Neuronal stem cell (in vitro differentiated cells): ENCODE data around the gene CSNK1D.

Experiments
- DNase-seq: peaks from one replicate; pipeline ENCODE4 v3.0.0-alpha.2; 2013; ENCODE audit warnings: low spot score
- H2AFZ ChIP-seq: one replicate; pipeline ENCODE4 v1.6.1; 2013; ENCODE audit warnings: mild to moderate bottlenecking, low read length, inconsistent platforms
- H2AK5ac ChIP-seq: 2 replicates; pipeline ENCODE4 v1.6.1; 2013; ENCODE audit warnings: low read depth, mild to moderate bottlenecking, inconsistent platforms, low read length, moderate library complexity, mixed read lengths
- H2BK120ac ChIP-seq: 2 replicates; pipeline ENCODE4 v1.6.1; 2013; ENCODE audit warnings: low read depth, mild to moderate bottlenecking, inconsistent platforms, low read length, moderate library complexity, mixed read lengths
- H2BK12ac ChIP-seq: one replicate; pipeline ENCODE4 v1.6.1; 2013; ENCODE audit warnings: low read length, inconsistent platforms
- H2BK15ac ChIP-seq: 2 replicates; pipeline ENCODE4 v1.6.1; 2013; ENCODE audit warnings: mild to moderate bottlenecking, low read length, inconsistent platforms, mixed read lengths
- H2BK5ac ChIP-seq: one replicate; pipeline ENCODE4 v1.6.1; 2013; ENCODE audit warnings: inconsistent platforms, mild to moderate bottlenecking, low read length, moderate library complexity
- H3K14ac ChIP-seq: one replicate; pipeline ENCODE4 v1.6.1; 2013; ENCODE audit warnings: low read length, inconsistent platforms
- H3K18ac ChIP-seq: 2 replicates; pipeline ENCODE4 v1.6.1; 2013; ENCODE audit warnings: low read length, inconsistent platforms
- H3K23ac ChIP-seq: 2 replicates; pipeline ENCODE4 v1.6.1; 2013; ENCODE audit warnings: low read depth, mild to moderate bottlenecking, mixed read lengths, low read length, inconsistent platforms; ENCODE audit not compliant: poor library complexity
- H3K27ac ChIP-seq: replicated peaks from 3 replicates; pipeline ENCODE4 v1.5.1; 2013; ENCODE audit warnings: low read length, inconsistent platforms
- H3K27me3 ChIP-seq, 3 experiments: 2 replicates each; pipeline ENCODE4 v1.6.1; 2013; ENCODE audit warnings: low read length in 3 of 3, mild to moderate bottlenecking in 2 of 3, inconsistent platforms in 1 of 3, low read depth in 1 of 3, mixed read lengths in 1 of 3, moderate library complexity in 1 of 3; ENCODE audit not compliant: control insufficient read depth in 3 of 3, insufficient read depth in 3 of 3
- H3K36me3 ChIP-seq, 2 donors: replicated peaks in 1 of 2; 2 replicates each; pipeline ENCODE4 v1.6.1; 2013; ENCODE audit warnings: low read length in 2 of 2; ENCODE audit not compliant: control insufficient read depth in 2 of 2, insufficient read depth in 2 of 2
- H3K4ac ChIP-seq: 2 replicates; pipeline ENCODE4 v1.6.1; 2013; ENCODE audit warnings: inconsistent platforms, mild to moderate bottlenecking, low read length, moderate library complexity
- H3K4me1 ChIP-seq, 2 donors: 1 replicate in 1 of 2; 2 replicates in 1 of 2; pipeline ENCODE4 v1.6.1; 2013; ENCODE audit warnings: low read length in 2 of 2, low read depth in 1 of 2; ENCODE audit not compliant: control insufficient read depth in 2 of 2, insufficient read depth in 1 of 2
- H3K4me2 ChIP-seq: one replicate; pipeline ENCODE4 v1.6.1; 2013; ENCODE audit warnings: mild to moderate bottlenecking, low read length, inconsistent platforms; ENCODE audit not compliant: insufficient read depth, poor library complexity, severe bottlenecking
- H3K4me3 ChIP-seq, 2 donors: 2 replicates each; pipeline ENCODE4 v1.5.1; 2013; ENCODE audit warnings: low read length in 2 of 2, mild to moderate bottlenecking in 2 of 2, inconsistent platforms in 1 of 2, moderate library complexity in 1 of 2
- H3K79me1 ChIP-seq: one replicate; pipeline ENCODE4 v1.6.1; 2013; ENCODE audit warnings: low read depth, mild to moderate bottlenecking, inconsistent platforms, low read length, moderate library complexity
- H3K9ac ChIP-seq: one replicate; pipeline ENCODE4 v1.6.1; 2013; ENCODE audit warnings: mild to moderate bottlenecking, low read depth, low read length, inconsistent platforms; ENCODE audit not compliant: poor library complexity
- H3K9me3 ChIP-seq, 2 donors: replicated peaks in 1 of 2; 2 replicates each; pipeline versions ENCODE3 to v1.6.1; 2013; ENCODE audit warnings: low read length in 2 of 2, mild to moderate bottlenecking in 2 of 2, inconsistent platforms in 1 of 2, low read depth in 1 of 2, mixed read lengths in 1 of 2, moderate library complexity in 1 of 2; ENCODE audit not compliant: control insufficient read depth in 2 of 2, insufficient read depth in 1 of 2
- H4K8ac ChIP-seq: one replicate; pipeline ENCODE4 v1.6.1; 2013; ENCODE audit warnings: low read depth, mild to moderate bottlenecking, inconsistent platforms, low read length, moderate library complexity
- H4K91ac ChIP-seq: one replicate; pipeline ENCODE4 v1.6.1; 2013; ENCODE audit warnings: low read length, low read depth, mild to moderate bottlenecking, inconsistent platforms; ENCODE audit not compliant: poor library complexity
- WGBS, 2 donors: extraction: QIAGEN DNeasy Blood & Tissue Kit; methylation state at CpG; one replicate each; pipeline ENCODE4 v1.1.7; 2013; ENCODE audit warnings: missing lambda C conversion rate in 2 of 2, mixed read lengths in 1 of 2; ENCODE audit not compliant: insufficient read length in 2 of 2, insufficient replicate concordance in 1 of 2; ENCODE audit errors: extremely low coverage in 2 of 2; 5-methylcytosine and 5-hydroxymethylcytosine counted together

Gene CSNK1D

GRCh38 chr17:82292251-82293154 lies 19.0 kb upstream of the CSNK1D start:
- Histone ChIP-seq H3K4me2 (peak overlapping the region; percentile 90), H4K91ac (no peak overlapping the region), H2BK120ac (no peak overlapping the region), H4K8ac (no peak overlapping the region), H2BK15ac (peak overlapping the region; percentile 10), H3K9me3 (peaks cover 2 to 6% of the 10 kb centered on the region in 2 donors), H2BK5ac (peak overlapping the region; percentile 49), H3K4me1 (peaks cover 4 to 9% of the 10 kb centered on the region in 2 donors), H3K9ac (peak overlapping the region; percentile 94), H3K23ac (peak overlapping the region; percentile 96), H3K4ac (no peak overlapping the region), H3K79me1 (no peaks in the 10 kb centered on the region), H3K14ac (no peak overlapping the region), H3K27ac (peak overlapping the region; percentile 96), H2AK5ac (peak overlapping the region; percentile 60), H3K4me3 (peak overlapping the region; percentile 66 to 92), H3K27me3 (no peaks in the 10 kb centered on the region), H3K36me3 (no peaks in the 10 kb centered on the region), H3K18ac (peak overlapping the region; percentile 99), H2AFZ (peak overlapping the region; percentile 91), H2BK12ac (no peak overlapping the region)
- DNase-seq = peak; percentile 96
- no CpG with 5 or more reads among the region's 86 CpGs for WGBS, 2 donors

- Histone ChIP-seq H2AFZ (no peak overlapping the region), H2BK120ac (no peak overlapping the region), H2BK12ac (no peak overlapping the region), H3K23ac (no peak overlapping the region), H2BK15ac (no peak overlapping the region), H3K36me3 (no peaks in the 10 kb centered on the region), H4K91ac (no peak overlapping the region), H3K4ac (no peak overlapping the region), H3K14ac (no peak overlapping the region), H3K4me1 (peaks cover 4 to 9% of the 10 kb centered on the region in 2 donors), H3K79me1 (no peaks in the 10 kb centered on the region), H4K8ac (no peak overlapping the region), H3K4me3 (peak overlapping the region; percentile 66 to 92), H3K27me3 (no peaks in the 10 kb centered on the region), H3K27ac (no peak overlapping the region), H3K9me3 (peaks cover 4 to 12% of the 10 kb centered on the region in 2 donors), H2AK5ac (peak overlapping the region; percentile 9), H3K9ac (no peak overlapping the region), H3K4me2 (peak overlapping the region; percentile 90), H2BK5ac (no peak overlapping the region), H3K18ac (no peak overlapping the region)
- no peak for DNase-seq
- WGBS, 2 donors = no CpG with 5 or more reads among the region's 19 CpGs
These were observed 18.2 kb upstream of the CSNK1D start for GRCh38 chr17:82291582-82292250.

GRCh38 chr17:82287868-82288801 lies 14.6 kb upstream of the CSNK1D start:
- H4K8ac ChIP-seq = no peak overlapping the region
- peaks cover 6 to 15% of the 10 kb centered on the region in 2 donors for H3K4me1 ChIP-seq
- no peaks in the 10 kb centered on the region for H3K27me3 ChIP-seq
- no peak overlapping the region for H2BK120ac ChIP-seq
- no peak overlapping the region for H3K4ac ChIP-seq
- no peaks in the 10 kb centered on the region for H3K36me3 ChIP-seq
- no CpG with 5 or more reads among the region's 19 CpGs for WGBS, 2 donors
- no peak overlapping the region for H4K91ac ChIP-seq
- no peak overlapping the region for H3K27ac ChIP-seq
- H3K9me3 ChIP-seq = peaks cover 4 to 12% of the 10 kb centered on the region in 2 donors
- no peaks in the 10 kb centered on the region for H3K79me1 ChIP-seq
- H2BK15ac ChIP-seq = peak overlapping the region; percentile 11
- no peak overlapping the region for H3K9ac ChIP-seq
- no peak overlapping the region for H2BK12ac ChIP-seq
- H3K23ac ChIP-seq = no peak overlapping the region
- H3K14ac ChIP-seq = no peak overlapping the region
- no peak overlapping the region for H3K4me2 ChIP-seq
- no peak overlapping the region for H2AFZ ChIP-seq
- H2AK5ac ChIP-seq = no peak overlapping the region
- no peak overlapping the region for H2BK5ac ChIP-seq
- H3K18ac ChIP-seq = no peak overlapping the region
- no peak overlapping the region for H3K4me3 ChIP-seq
- no peak for DNase-seq
